DND-41 (cell line): Measurements from ENCODE around the gene CSF3.

Source experiments
- EZH2 ChIP-seq: IDR thresholded peaks from 3 replicates; pipeline ENCODE4 v1.6.1; 2012; ENCODE audit warnings: borderline replicate concordance, low read depth, mild to moderate bottlenecking, moderate library complexity, low read length, inconsistent platforms; ENCODE audit not compliant: severe bottlenecking
- TF ChIP-seq, protein P1 (sequence below): IDR thresholded peaks from 2 replicates; pipeline ENCODE4 v1.5.1; 2012; ENCODE audit warnings: borderline replicate concordance, low read length, moderate library complexity, mild to moderate bottlenecking; ENCODE audit not compliant: poor library complexity, severe bottlenecking; ENCODE audit errors: extremely low read depth

DNA sequence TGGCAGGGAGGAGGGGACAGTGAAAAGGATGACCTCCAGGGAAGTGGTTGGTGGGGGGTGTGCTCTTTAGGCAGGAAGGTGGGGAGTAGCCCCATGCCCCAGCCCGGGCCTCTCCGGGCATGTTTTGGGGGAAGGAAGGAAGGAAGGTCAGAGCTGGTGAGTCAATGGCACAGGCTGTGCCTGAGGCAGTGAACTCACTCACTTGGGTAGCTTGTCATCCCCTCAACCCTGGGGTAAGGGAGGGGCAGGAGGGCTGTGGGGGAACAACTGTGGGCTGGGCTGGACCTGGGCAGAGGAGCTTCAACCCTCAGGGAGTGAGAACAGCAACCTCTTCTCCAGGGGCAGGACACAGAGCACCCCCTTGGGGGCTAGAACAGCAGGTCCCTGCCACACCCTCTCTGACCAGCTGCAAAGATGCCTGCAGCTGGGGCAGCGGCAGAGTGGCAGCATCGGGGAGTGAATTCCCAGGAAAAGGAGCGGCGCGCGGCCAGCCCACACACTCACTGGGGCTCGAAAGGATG is 6.3 kb downstream of the CSF3 start:
- TF ChIP-seq, protein P1, sequence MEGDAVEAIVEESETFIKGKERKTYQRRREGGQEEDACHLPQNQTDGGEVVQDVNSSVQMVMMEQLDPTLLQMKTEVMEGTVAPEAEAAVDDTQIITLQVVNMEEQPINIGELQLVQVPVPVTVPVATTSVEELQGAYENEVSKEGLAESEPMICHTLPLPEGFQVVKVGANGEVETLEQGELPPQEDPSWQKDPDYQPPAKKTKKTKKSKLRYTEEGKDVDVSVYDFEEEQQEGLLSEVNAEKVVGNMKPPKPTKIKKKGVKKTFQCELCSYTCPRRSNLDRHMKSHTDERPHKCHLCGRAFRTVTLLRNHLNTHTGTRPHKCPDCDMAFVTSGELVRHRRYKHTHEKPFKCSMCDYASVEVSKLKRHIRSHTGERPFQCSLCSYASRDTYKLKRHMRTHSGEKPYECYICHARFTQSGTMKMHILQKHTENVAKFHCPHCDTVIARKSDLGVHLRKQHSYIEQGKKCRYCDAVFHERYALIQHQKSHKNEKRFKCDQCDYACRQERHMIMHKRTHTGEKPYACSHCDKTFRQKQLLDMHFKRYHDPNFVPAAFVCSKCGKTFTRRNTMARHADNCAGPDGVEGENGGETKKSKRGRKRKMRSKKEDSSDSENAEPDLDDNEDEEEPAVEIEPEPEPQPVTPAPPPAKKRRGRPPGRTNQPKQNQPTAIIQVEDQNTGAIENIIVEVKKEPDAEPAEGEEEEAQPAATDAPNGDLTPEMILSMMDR = no peak
- TF ChIP-seq EZH2 = no peak
